IPS-18a (cell line): Measurements from ENCODE around the gene ESRRA.

Experiments used
- H3K27ac ChIP-seq: one replicate; pipeline ENCODE4 v1.5.1; 2013; ENCODE audit warnings: low read length
- H3K27me3 ChIP-seq: one replicate; pipeline ENCODE4 v1.6.1; 2013; ENCODE audit warnings: mild to moderate bottlenecking, low read length; ENCODE audit not compliant: control insufficient read depth, insufficient read depth
- H3K36me3 ChIP-seq: one replicate; pipeline ENCODE4 v1.6.1; 2013; ENCODE audit warnings: low read depth, low read length; ENCODE audit not compliant: control insufficient read depth
- H3K4me1 ChIP-seq: one replicate; pipeline ENCODE4 v1.6.1; 2013; ENCODE audit warnings: low read depth, low read length; ENCODE audit not compliant: control insufficient read depth
- H3K4me3 ChIP-seq: one replicate; pipeline ENCODE4 v1.5.1; 2013; ENCODE audit warnings: low read length
- H3K9ac ChIP-seq: one replicate; pipeline ENCODE4 v1.6.1; 2013; ENCODE audit warnings: mild to moderate bottlenecking, low read length, moderate library complexity
- H3K9me3 ChIP-seq: one replicate; pipeline ENCODE4 v1.6.1; 2013; ENCODE audit warnings: low read depth, low read length; ENCODE audit not compliant: control insufficient read depth

Gene ESRRA

GRCh38 chr11:64288353-64288750 lies 17.0 kb upstream of the ESRRA start:
- H3K27ac ChIP-seq, result no peak overlapping the region
- H3K9ac ChIP-seq, result no peak overlapping the region
- H3K9me3 ChIP-seq, result no peaks in the 10 kb centered on the region
- no peaks in the 10 kb centered on the region for H3K36me3 ChIP-seq
- H3K4me1 ChIP-seq, result peaks cover 3% of the 10 kb centered on the region
- peaks cover 44% of the 10 kb centered on the region for H3K27me3 ChIP-seq
- H3K4me3 ChIP-seq, result no peak overlapping the region

- H3K4me1 ChIP-seq, result peaks cover 3% of the 10 kb centered on the region
- no peak overlapping the region for H3K9ac ChIP-seq
- H3K27me3 ChIP-seq, result peaks cover 52% of the 10 kb centered on the region
- H3K27ac ChIP-seq, result no peak overlapping the region
- no peaks in the 10 kb centered on the region for H3K9me3 ChIP-seq
- H3K36me3 ChIP-seq, result no peaks in the 10 kb centered on the region
- H3K4me3 ChIP-seq, result no peak overlapping the region
Observed at GRCh38 chr11:64289002-64289564, 16.2 kb upstream of the ESRRA start.

GRCh38 chr11:64290352-64291261 lies 14.7 kb upstream of the ESRRA start:
- Histone ChIP-seq H3K4me1 (peaks cover 3% of the 10 kb centered on the region), H3K27me3 (peaks cover 67% of the 10 kb centered on the region), H3K27ac (no peak overlapping the region), H3K4me3 (peak overlapping the region; percentile 37), H3K9ac (no peak overlapping the region), H3K36me3 (no peaks in the 10 kb centered on the region), H3K9me3 (no peaks in the 10 kb centered on the region)

GRCh38 chr11:64291262-64291751 lies 14.0 kb upstream of the ESRRA start, which contains the start of gene KCNK4:
KCNK4 (plus strand) TSS chr11:64291302; CDS start chr11:64293019, 1,717 bp downstream.
- Histone ChIP-seq H3K27ac (no peak within 1 kb of the TSS), H3K27me3 (peaks cover 74% of the 10 kb centered on the region), H3K4me1 (peaks cover under 1% of the 10 kb centered on the region), H3K9ac (no peak within 1 kb of the TSS), H3K36me3 (no peaks in the 10 kb centered on the region), H3K9me3 (no peaks in the 10 kb centered on the region), H3K4me3 (peak within 1 kb of the TSS; percentile 37)

- Histone ChIP-seq H3K4me1 (no peaks in the 10 kb centered on the region), H3K9me3 (no peaks in the 10 kb centered on the region), H3K36me3 (no peaks in the 10 kb centered on the region), H3K27ac (no peak overlapping the region), H3K9ac (no peak overlapping the region), H3K4me3 (peak overlapping the region; percentile 37), H3K27me3 (peaks cover 80% of the 10 kb centered on the region)
Observed at GRCh38 chr11:64291752-64292459, 13.4 kb upstream of the ESRRA start.

GRCh38 chr11:64292460-64293254 lies 12.7 kb upstream of the ESRRA start:
- H3K9ac ChIP-seq, result no peak overlapping the region
- H3K36me3 ChIP-seq, result no peaks in the 10 kb centered on the region
- no peak overlapping the region for H3K27ac ChIP-seq
- H3K4me1 ChIP-seq, result no peaks in the 10 kb centered on the region
- no peak overlapping the region for H3K4me3 ChIP-seq
- H3K9me3 ChIP-seq, result no peaks in the 10 kb centered on the region
- H3K27me3 ChIP-seq, result peaks cover 87% of the 10 kb centered on the region

- peaks cover 100% of the 10 kb centered on the region for H3K27me3 ChIP-seq
- H3K36me3 ChIP-seq, result no peaks in the 10 kb centered on the region
- no peaks in the 10 kb centered on the region for H3K9me3 ChIP-seq
- no peak overlapping the region for H3K4me3 ChIP-seq
- no peak overlapping the region for H3K9ac ChIP-seq
- no peak overlapping the region for H3K27ac ChIP-seq
- H3K4me1 ChIP-seq, result no peaks in the 10 kb centered on the region
Observed at GRCh38 chr11:64294774-64295173, 10.6 kb upstream of the ESRRA start.

- Histone ChIP-seq H3K4me3 (no peak overlapping the region), H3K4me1 (no peaks in the 10 kb centered on the region), H3K27me3 (peaks cover 100% of the 10 kb centered on the region), H3K9ac (no peak overlapping the region), H3K27ac (no peak overlapping the region), H3K9me3 (no peaks in the 10 kb centered on the region), H3K36me3 (no peaks in the 10 kb centered on the region)
Observed at GRCh38 chr11:64295760-64296159, 9.6 kb upstream of the ESRRA start.

GRCh38 chr11:64296236-64296635 lies 9.1 kb upstream of the ESRRA start:
- Histone ChIP-seq H3K4me3 (no peak overlapping the region), H3K27ac (no peak overlapping the region), H3K36me3 (no peaks in the 10 kb centered on the region), H3K27me3 (peaks cover 100% of the 10 kb centered on the region), H3K9ac (no peak overlapping the region), H3K9me3 (no peaks in the 10 kb centered on the region), H3K4me1 (no peaks in the 10 kb centered on the region)

GRCh38 chr11:64296830-64297698 lies 8.3 kb upstream of the ESRRA start:
- no peaks in the 10 kb centered on the region for H3K9me3 ChIP-seq
- no peak overlapping the region for H3K9ac ChIP-seq
- no peaks in the 10 kb centered on the region for H3K36me3 ChIP-seq
- no peak overlapping the region for H3K27ac ChIP-seq
- no peak overlapping the region for H3K4me3 ChIP-seq
- H3K27me3 ChIP-seq, result peaks cover 100% of the 10 kb centered on the region
- no peaks in the 10 kb centered on the region for H3K4me1 ChIP-seq
